Brain microvascular endothelial cell (primary cell): ENCODE measurements around the gene UTF1.

Source experiments
- DNase-seq: peaks from one replicate; pipeline ENCODE4 v3.0.0-alpha.2; 2020
- H3K27ac ChIP-seq: fragments of 250-450 bp; sonication (Bioruptor Pico); 2 replicates; pipeline ENCODE4 v1.5.1; 2020; ENCODE audit warnings: mild to moderate bottlenecking, moderate library complexity
- H3K27me3 ChIP-seq: fragments of 250-450 bp; sonication (Bioruptor Pico); replicated peaks from 2 replicates; pipeline ENCODE4 v1.5.1; 2020; ENCODE audit warnings: mild to moderate bottlenecking
- H3K36me3 ChIP-seq: fragments of 250-450 bp; sonication (Bioruptor Pico); replicated peaks from 2 replicates; pipeline ENCODE4 v1.5.1; 2020; ENCODE audit warnings: mild to moderate bottlenecking
- H3K4me3 ChIP-seq: 2 replicates; pipeline ENCODE4 v1.5.1; 2011; ENCODE audit warnings: low read depth, mild to moderate bottlenecking, control low read depth, low read length, moderate library complexity
- CTCF ChIP-seq: IDR thresholded peaks from 2 replicates; pipeline ENCODE4 v1.5.1; 2011; ENCODE audit warnings: low read depth, mild to moderate bottlenecking, moderate library complexity, low read length, control low read depth, inconsistent platforms; ENCODE audit errors: missing control alignments
- in situ Hi-C: cut with HindIII; loops from 2 replicates; pipeline ENCODE4 v1.10.0; 2017; ENCODE audit warnings: low sequenced_read_pairs, low pct_ligation_motif_present

UTF1 gene

GRCh38 chr10:133187906-133188681, 41.9 kb upstream of the UTF1 start:
- DNase-seq, result no peak
- peaks cover 8% of the 10 kb centered on the region for H3K27me3 ChIP-seq
- no peaks in the 10 kb centered on the region for H3K36me3 ChIP-seq
- no peak overlapping the region for H3K27ac ChIP-seq
- H3K4me3 ChIP-seq, result no peak overlapping the region
- TF ChIP-seq CTCF, result no peak
- in situ Hi-C loops, result no loop called here

- Histone ChIP-seq H3K4me3 (no peak overlapping the region), H3K27ac (no peak overlapping the region), H3K27me3 (peaks cover 8% of the 10 kb centered on the region), H3K36me3 (no peaks in the 10 kb centered on the region)
- in situ Hi-C loops, result no loop called here
- DNase-seq, result no peak
- TF ChIP-seq CTCF, result no peak
These were observed 40.8 kb upstream of the UTF1 start for GRCh38 chr10:133189256-133189655.

GRCh38 chr10:133189726-133190125, 40.3 kb upstream of the UTF1 start:
- in situ Hi-C loops, result no loop called here
- TF ChIP-seq CTCF, result no peak
- no peak for DNase-seq
- Histone ChIP-seq H3K27ac (no peak overlapping the region), H3K36me3 (no peaks in the 10 kb centered on the region), H3K27me3 (peaks cover 8% of the 10 kb centered on the region), H3K4me3 (no peak overlapping the region)

DNA sequence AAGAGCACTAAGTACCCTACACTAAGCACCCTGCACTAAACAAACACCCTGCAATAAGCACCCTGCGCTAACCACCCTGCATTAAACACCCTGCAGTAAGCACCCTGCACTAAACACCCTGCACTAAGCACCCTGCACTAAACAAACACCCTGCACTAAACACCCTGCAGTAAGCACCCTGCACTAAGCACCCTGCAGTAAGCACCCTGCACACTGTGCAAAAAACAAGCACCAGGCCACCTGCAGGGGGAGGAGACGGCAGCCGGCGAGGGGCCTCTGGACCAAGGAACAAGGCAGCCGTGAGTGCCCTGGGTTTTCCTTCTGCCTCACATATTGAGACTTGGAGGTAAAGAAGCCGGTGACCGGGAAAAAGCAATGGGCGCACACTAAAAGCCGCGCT, 39.8 kb upstream of the UTF1 start:
- Histone ChIP-seq H3K27me3 (peaks cover 8% of the 10 kb centered on the region), H3K4me3 (no peak overlapping the region), H3K36me3 (no peaks in the 10 kb centered on the region), H3K27ac (no peak overlapping the region)
- DNase-seq, result no peak
- in situ Hi-C loops, result no loop called here
- no peak for TF ChIP-seq CTCF

GRCh38 chr10:133191651-133192050, 38.4 kb upstream of the UTF1 start:
- no peak for TF ChIP-seq CTCF
- in situ Hi-C loops, result no loop called here
- DNase-seq, result no peak
- peaks cover 5% of the 10 kb centered on the region for H3K27me3 ChIP-seq
- H3K36me3 ChIP-seq, result no peaks in the 10 kb centered on the region
- no peak overlapping the region for H3K27ac ChIP-seq
- H3K4me3 ChIP-seq, result no peak overlapping the region

DNA sequence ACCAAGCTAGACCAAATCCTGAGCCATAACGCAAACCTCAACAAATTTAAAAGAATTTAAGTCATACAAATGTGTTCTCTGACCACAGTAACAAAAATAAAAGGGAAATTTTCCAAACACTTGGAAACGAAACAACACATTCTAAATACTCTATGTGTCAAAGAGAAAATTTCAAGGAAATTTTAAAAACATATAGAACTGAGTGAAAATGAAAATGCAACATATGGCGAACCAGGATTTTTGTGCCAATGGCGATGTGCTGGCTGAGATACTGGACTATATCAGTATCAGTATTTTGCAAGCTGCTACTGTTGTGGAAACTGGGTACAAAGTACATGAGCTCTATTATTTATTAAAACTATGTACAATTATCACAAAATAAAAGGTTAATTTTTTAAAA, 35.9 kb upstream of the UTF1 start:
- no peaks in the 10 kb centered on the region for H3K36me3 ChIP-seq
- no peak for TF ChIP-seq CTCF
- H3K4me3 ChIP-seq, result no peak overlapping the region
- no peak overlapping the region for H3K27ac ChIP-seq
- DNase-seq, result no peak
- in situ Hi-C loops, result no loop called here
- no peaks in the 10 kb centered on the region for H3K27me3 ChIP-seq
